ENCODE data around the gene SLC38A3.

GRCh38 chr3:50195501-50196252, 9.4 kb upstream of the SLC38A3 start:
- TF ChIP-seq CTCF (IDR thresholded peaks at IDR 0.05; ENCODE audit: insufficient read depth, low read length) (no peak), POLR2AphosphoS5 (IDR thresholded peaks at IDR 0.05; ENCODE audit: low read depth) (no peak), GABPA (IDR thresholded peaks at IDR 0.05; ENCODE audit: low read depth) (no peak)
- TF ChIP-seq, protein P1, sequence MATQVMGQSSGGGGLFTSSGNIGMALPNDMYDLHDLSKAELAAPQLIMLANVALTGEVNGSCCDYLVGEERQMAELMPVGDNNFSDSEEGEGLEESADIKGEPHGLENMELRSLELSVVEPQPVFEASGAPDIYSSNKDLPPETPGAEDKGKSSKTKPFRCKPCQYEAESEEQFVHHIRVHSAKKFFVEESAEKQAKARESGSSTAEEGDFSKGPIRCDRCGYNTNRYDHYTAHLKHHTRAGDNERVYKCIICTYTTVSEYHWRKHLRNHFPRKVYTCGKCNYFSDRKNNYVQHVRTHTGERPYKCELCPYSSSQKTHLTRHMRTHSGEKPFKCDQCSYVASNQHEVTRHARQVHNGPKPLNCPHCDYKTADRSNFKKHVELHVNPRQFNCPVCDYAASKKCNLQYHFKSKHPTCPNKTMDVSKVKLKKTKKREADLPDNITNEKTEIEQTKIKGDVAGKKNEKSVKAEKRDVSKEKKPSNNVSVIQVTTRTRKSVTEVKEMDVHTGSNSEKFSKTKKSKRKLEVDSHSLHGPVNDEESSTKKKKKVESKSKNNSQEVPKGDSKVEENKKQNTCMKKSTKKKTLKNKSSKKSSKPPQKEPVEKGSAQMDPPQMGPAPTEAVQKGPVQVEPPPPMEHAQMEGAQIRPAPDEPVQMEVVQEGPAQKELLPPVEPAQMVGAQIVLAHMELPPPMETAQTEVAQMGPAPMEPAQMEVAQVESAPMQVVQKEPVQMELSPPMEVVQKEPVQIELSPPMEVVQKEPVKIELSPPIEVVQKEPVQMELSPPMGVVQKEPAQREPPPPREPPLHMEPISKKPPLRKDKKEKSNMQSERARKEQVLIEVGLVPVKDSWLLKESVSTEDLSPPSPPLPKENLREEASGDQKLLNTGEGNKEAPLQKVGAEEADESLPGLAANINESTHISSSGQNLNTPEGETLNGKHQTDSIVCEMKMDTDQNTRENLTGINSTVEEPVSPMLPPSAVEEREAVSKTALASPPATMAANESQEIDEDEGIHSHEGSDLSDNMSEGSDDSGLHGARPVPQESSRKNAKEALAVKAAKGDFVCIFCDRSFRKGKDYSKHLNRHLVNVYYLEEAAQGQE (IDR thresholded peaks at IDR 0.05; ENCODE audit: insufficient replicate concordance, low read depth), result no peak

Measured in HL-60 (cell line).